ENCODE results near the gene ETS1. TPM values are rescaled to one million over a fixed set of nuclear protein-coding genes. Genes with fewer than 3 reads are reported as not detected.

The ETS1 gene
- total and polyA plus RNA-seq, 10 donors = 58.1 to 455 (median 352) TPM

- 78 to 92% (median 80%) methylated on average over 4 of the region's 4 CpGs for WGBS, 5 donors
- Histone ChIP-seq H3K4me3 (no peak overlapping the region), H3K4me1 (peaks cover 0 to 17% (median 3%) of the 10 kb centered on the region in 6 donors), H3K27ac (no peak overlapping the region), H3K36me3 (no peaks in the 10 kb centered on the region), H3K9me3 (no peaks in the 10 kb centered on the region), H3K27me3 (replicated peaks in 1 of 7) (no peaks in the 10 kb centered on the region)
- TF ChIP-seq POLR2A (IDR thresholded peaks at IDR 0.05) = no peak
- TF ChIP-seq POLR2AphosphoS5 (IDR thresholded peaks at IDR 0.05) = no peak
- TF ChIP-seq CTCF (IDR thresholded peaks at IDR 0.05 in 8 of 11, conservative IDR thresholded peaks at IDR 0.05 in 3 of 11) = no peak
- intact Hi-C loops (cut with DNase I; ENCODE audit: low total_unique reads) = no loop called here
- DNase-seq = no peak
Observed at GRCh38 chr11:128590587-128590986, 3.2 kb upstream of the ETS1 start.

- no peak for DNase-seq
- Histone ChIP-seq H3K9me3 (no peaks in the 10 kb centered on the region), H3K4me3 (no peak overlapping the region), H3K27ac (no peak overlapping the region), H3K4me1 (peaks cover 0 to 13% (median 4%) of the 10 kb centered on the region in 6 donors), H3K27me3 (replicated peaks in 1 of 7) (no peaks in the 10 kb centered on the region), H3K36me3 (no peaks in the 10 kb centered on the region)
- 88 to 100% (median 95%) methylated on average over 1 of the region's 1 CpG for WGBS, 5 donors
- TF ChIP-seq POLR2AphosphoS5 (IDR thresholded peaks at IDR 0.05) (no peak), CTCF (IDR thresholded peaks at IDR 0.05 in 8 of 11, conservative IDR thresholded peaks at IDR 0.05 in 3 of 11) (no peak), POLR2A (IDR thresholded peaks at IDR 0.05) (no peak)
- intact Hi-C loops (cut with DNase I; ENCODE audit: low total_unique reads) = no loop called here
Observed at GRCh38 chr11:128589998-128590397, 2.6 kb upstream of the ETS1 start.

- TF ChIP-seq POLR2AphosphoS5 (IDR thresholded peaks at IDR 0.05) = no peak
- no peak for TF ChIP-seq CTCF (IDR thresholded peaks at IDR 0.05 in 8 of 11, conservative IDR thresholded peaks at IDR 0.05 in 3 of 11)
- no peak for TF ChIP-seq POLR2A (IDR thresholded peaks at IDR 0.05)
- intact Hi-C loops (cut with DNase I; ENCODE audit: low total_unique reads) = no loop called here
- H3K36me3 ChIP-seq = no peaks in the 10 kb centered on the region
- DNase-seq = no peak
- H3K4me3 ChIP-seq = no peak overlapping the region
- peaks cover 0 to 28% (median 12%) of the 10 kb centered on the region in 6 donors for H3K4me1 ChIP-seq
- no peaks in the 10 kb centered on the region for H3K27me3 ChIP-seq (replicated peaks in 1 of 7)
- 90 to 100% (median 92%) methylated on average over 1 of the region's 1 CpG for WGBS, 5 donors
- no peaks in the 10 kb centered on the region for H3K9me3 ChIP-seq
- H3K27ac ChIP-seq = no peak overlapping the region
Observed at GRCh38 chr11:128588093-128588492, 735 bp upstream of the ETS1 start.

GRCh38 chr11:128586689-128587088 is 669 bp downstream of the ETS1 start:
- no peaks in the 10 kb centered on the region for H3K36me3 ChIP-seq
- DNase-seq = no peak
- peaks cover 0 to 42% (median 21%) of the 10 kb centered on the region in 6 donors for H3K4me1 ChIP-seq
- H3K27me3 ChIP-seq (replicated peaks in 1 of 7) = no peaks in the 10 kb centered on the region
- no peaks in the 10 kb centered on the region for H3K9me3 ChIP-seq
- peak overlapping the region; percentile 43 to 82 (median 72) for H3K27ac ChIP-seq
- TF ChIP-seq CTCF (IDR thresholded peaks at IDR 0.05 in 8 of 11, conservative IDR thresholded peaks at IDR 0.05 in 3 of 11) (no peak), POLR2AphosphoS5 (IDR thresholded peaks at IDR 0.05) (no peak), POLR2A (IDR thresholded peaks at IDR 0.05) (no peak)
- intact Hi-C loops (cut with DNase I; ENCODE audit: low total_unique reads) = no loop called here
- peak overlapping the region; percentile 6 to 68 (median 36) for H3K4me3 ChIP-seq
- WGBS, 5 donors = 53 to 69% (median 66%) methylated on average over 7 of the region's 7 CpGs
